A549 (cell line): Measurements from ENCODE around the gene RTN3.

Experiments
- CHD2 ChIP-seq: fragments of 150-350 bp; IDR thresholded peaks from 2 replicates; pipeline ENCODE4 v1.6.1; 2014; ENCODE audit warnings: low read length; ENCODE audit not compliant: partially characterized antibody
- EHMT2 ChIP-seq: fragments of 200-600 bp; sonication (generic); IDR thresholded peaks from 2 replicates; pipeline ENCODE4 v1.6.1; 2016; ENCODE audit warnings: antibody characterized with exemption, low read depth, mild to moderate bottlenecking, moderate library complexity
- KDM5A ChIP-seq: fragments of 200-600 bp; sonication (generic); IDR thresholded peaks from 2 replicates; pipeline ENCODE4 v1.6.1; 2016; ENCODE audit warnings: antibody characterized with exemption, mild to moderate bottlenecking
- MAZ ChIP-seq: fragments of 150-350 bp; IDR thresholded peaks from 2 replicates; pipeline ENCODE4 v1.6.1; 2014; ENCODE audit warnings: antibody characterized with exemption, low read depth, low read length, borderline replicate concordance
- NFE2L2 ChIP-seq: fragments of 150-350 bp; conservative IDR thresholded peaks from 2 replicates; pipeline ENCODE4 v1.6.1; 2014; ENCODE audit warnings: low read length
- POLR2A ChIP-seq: IDR thresholded peaks from 2 replicates; pipeline ENCODE4 v1.6.1; 2012; ENCODE audit warnings: mild to moderate bottlenecking, low read length
- RARB ChIP-seq: fragments of 250-450 bp; sonication (Bioruptor Pico); IDR thresholded peaks from 2 replicates; pipeline ENCODE4 v1.8.0; 2021; ENCODE audit warnings: mild to moderate bottlenecking, moderate library complexity
- SMC3 ChIP-seq: fragments of >200 bp; sonication (Bioruptor Twin); formaldehyde crosslinking; IDR thresholded peaks from 3 replicates; pipeline ENCODE4 v1.6.1; 2018; ENCODE audit warnings: inconsistent platforms
- TF ChIP-seq, protein P1 (sequence below): fragments of >200 bp; sonication (Bioruptor Twin); formaldehyde crosslinking; IDR thresholded peaks from 3 replicates; pipeline ENCODE4 v1.5.1; 2016
- TF ChIP-seq, protein P2 (sequence below): IDR thresholded peaks from 2 replicates; pipeline ENCODE4 v1.6.1; 2012

- no peak for TF ChIP-seq POLR2A
- TF ChIP-seq, protein P1, sequence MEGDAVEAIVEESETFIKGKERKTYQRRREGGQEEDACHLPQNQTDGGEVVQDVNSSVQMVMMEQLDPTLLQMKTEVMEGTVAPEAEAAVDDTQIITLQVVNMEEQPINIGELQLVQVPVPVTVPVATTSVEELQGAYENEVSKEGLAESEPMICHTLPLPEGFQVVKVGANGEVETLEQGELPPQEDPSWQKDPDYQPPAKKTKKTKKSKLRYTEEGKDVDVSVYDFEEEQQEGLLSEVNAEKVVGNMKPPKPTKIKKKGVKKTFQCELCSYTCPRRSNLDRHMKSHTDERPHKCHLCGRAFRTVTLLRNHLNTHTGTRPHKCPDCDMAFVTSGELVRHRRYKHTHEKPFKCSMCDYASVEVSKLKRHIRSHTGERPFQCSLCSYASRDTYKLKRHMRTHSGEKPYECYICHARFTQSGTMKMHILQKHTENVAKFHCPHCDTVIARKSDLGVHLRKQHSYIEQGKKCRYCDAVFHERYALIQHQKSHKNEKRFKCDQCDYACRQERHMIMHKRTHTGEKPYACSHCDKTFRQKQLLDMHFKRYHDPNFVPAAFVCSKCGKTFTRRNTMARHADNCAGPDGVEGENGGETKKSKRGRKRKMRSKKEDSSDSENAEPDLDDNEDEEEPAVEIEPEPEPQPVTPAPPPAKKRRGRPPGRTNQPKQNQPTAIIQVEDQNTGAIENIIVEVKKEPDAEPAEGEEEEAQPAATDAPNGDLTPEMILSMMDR, result no peak
- TF ChIP-seq RARB (CRISPR knock-in tag), result no peak
- TF ChIP-seq MAZ, result no peak
- TF ChIP-seq, protein P2, sequence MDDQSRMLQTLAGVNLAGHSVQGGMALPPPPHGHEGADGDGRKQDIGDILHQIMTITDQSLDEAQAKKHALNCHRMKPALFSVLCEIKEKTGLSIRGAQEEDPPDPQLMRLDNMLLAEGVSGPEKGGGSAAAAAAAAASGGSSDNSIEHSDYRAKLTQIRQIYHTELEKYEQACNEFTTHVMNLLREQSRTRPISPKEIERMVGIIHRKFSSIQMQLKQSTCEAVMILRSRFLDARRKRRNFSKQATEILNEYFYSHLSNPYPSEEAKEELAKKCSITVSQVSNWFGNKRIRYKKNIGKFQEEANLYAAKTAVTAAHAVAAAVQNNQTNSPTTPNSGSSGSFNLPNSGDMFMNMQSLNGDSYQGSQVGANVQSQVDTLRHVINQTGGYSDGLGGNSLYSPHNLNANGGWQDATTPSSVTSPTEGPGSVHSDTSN, result no peak
- no peak for TF ChIP-seq CHD2
- TF ChIP-seq NFE2L2, result no peak
- TF ChIP-seq KDM5A, result no peak
- no peak for TF ChIP-seq SMC3
- TF ChIP-seq EHMT2, result no peak
Observed at GRCh38 chr11:63767267-63767564, 85.9 kb downstream of the RTN3 start.
